SK-N-SH treated with all-trans-retinoic acid at 6 μM for 48 hours (cell line): ENCODE results near the gene SERPINA3.

ENCODE experiments used
- ATAC-seq: fragments of 200-7000 bp; cut with Tn5 transposase; 3 replicates; pipeline ENCODE4 v1.9.1; 2020; ENCODE audit warnings: mild to moderate bottlenecking, moderate library complexity
- ARNTL ChIP-seq: fragments of 450-650 bp; formaldehyde crosslinking; IDR thresholded peaks from 2 replicates; pipeline ENCODE4 v1.5.0; 2020; ENCODE audit warnings: low read depth, mild to moderate bottlenecking, moderate library complexity, borderline replicate concordance
- BACH2 ChIP-seq: fragments of 250-450 bp; sonication (Bioruptor Pico); IDR thresholded peaks from 2 replicates; pipeline ENCODE4 v1.9.0; 2021; ENCODE audit warnings: mild to moderate bottlenecking, borderline replicate concordance
- CSDC2 ChIP-seq: fragments of 250-450 bp; sonication (Bioruptor Pico); IDR thresholded peaks from 2 replicates; pipeline ENCODE4 v1.5.0; 2020; ENCODE audit warnings: mild to moderate bottlenecking, moderate library complexity
- ESRRG ChIP-seq: fragments of 250-450 bp; sonication (Bioruptor Pico); IDR thresholded peaks from 2 replicates; pipeline ENCODE4 v1.6.1; 2021; ENCODE audit warnings: mild to moderate bottlenecking
- GLIS3 ChIP-seq: fragments of 250-450 bp; sonication (Bioruptor Pico); IDR thresholded peaks from 2 replicates; pipeline ENCODE4 v1.5.0; 2020; ENCODE audit warnings: mild to moderate bottlenecking, moderate library complexity
- OSR1 ChIP-seq: fragments of 250-450 bp; sonication (Bioruptor Pico); IDR thresholded peaks from 2 replicates; pipeline ENCODE4 v1.8.0; 2022; ENCODE audit warnings: moderate library complexity, mild to moderate bottlenecking, inconsistent platforms
- RARB ChIP-seq: fragments of 250-450 bp; sonication (Bioruptor Pico); IDR thresholded peaks from 2 replicates; pipeline ENCODE4 v1.8.0; 2021; ENCODE audit warnings: mild to moderate bottlenecking, moderate library complexity
- SNAI2 ChIP-seq: fragments of 250-450 bp; sonication (Bioruptor Pico); IDR thresholded peaks from 2 replicates; pipeline ENCODE4 v1.5.0; 2020; ENCODE audit warnings: mild to moderate bottlenecking, moderate library complexity
- TCF4 ChIP-seq: fragments of 250-450 bp; sonication (Bioruptor Pico); IDR thresholded peaks from 2 replicates; pipeline ENCODE4 v1.8.0; 2021; ENCODE audit warnings: mild to moderate bottlenecking, moderate library complexity, borderline replicate concordance
- TOX ChIP-seq: fragments of 250-450 bp; sonication (Bioruptor Pico); IDR thresholded peaks from 2 replicates; pipeline ENCODE4 v1.8.0; 2021; ENCODE audit warnings: mild to moderate bottlenecking, moderate library complexity, borderline replicate concordance
- ZFP3 ChIP-seq: fragments of 250-450 bp; sonication (Bioruptor Pico); IDR thresholded peaks from 2 replicates; pipeline ENCODE4 v1.5.0; 2020; ENCODE audit warnings: mild to moderate bottlenecking, moderate library complexity
- ZFP30 ChIP-seq: fragments of 450-650 bp; formaldehyde crosslinking; IDR thresholded peaks from 2 replicates; pipeline ENCODE4 v1.5.0; 2022; ENCODE audit warnings: mild to moderate bottlenecking, moderate library complexity
- ZNF565 ChIP-seq: fragments of 450-650 bp; formaldehyde crosslinking; conservative IDR thresholded peaks from 2 replicates; pipeline ENCODE4 v1.5.0; 2020; ENCODE audit warnings: low read depth, mild to moderate bottlenecking, moderate library complexity
- ZNF70 ChIP-seq: fragments of 450-650 bp; formaldehyde crosslinking; IDR thresholded peaks from 2 replicates; pipeline ENCODE4 v1.5.0; 2020; ENCODE audit warnings: mild to moderate bottlenecking, moderate library complexity
- ZNF8 ChIP-seq: fragments of 450-650 bp; formaldehyde crosslinking; IDR thresholded peaks from 2 replicates; pipeline ENCODE4 v1.5.0; 2020; ENCODE audit warnings: mild to moderate bottlenecking, moderate library complexity
- TF ChIP-seq, protein P1 (sequence below): fragments of 250-450 bp; sonication (Bioruptor Pico); IDR thresholded peaks from 2 replicates; pipeline ENCODE4 v1.5.1; 2020; ENCODE audit warnings: low read depth, mild to moderate bottlenecking, moderate library complexity
- TF ChIP-seq, protein P2 (sequence below): fragments of 250-450 bp; sonication (Bioruptor Pico); IDR thresholded peaks from 2 replicates; pipeline ENCODE4 v1.8.0; 2021; ENCODE audit warnings: low read depth, mild to moderate bottlenecking, moderate library complexity, borderline replicate concordance
- TF ChIP-seq, protein P3 (sequence below): fragments of 250-450 bp; sonication (Bioruptor Pico); IDR thresholded peaks from 2 replicates; pipeline ENCODE4 v1.8.0; 2020; ENCODE audit warnings: mild to moderate bottlenecking, moderate library complexity, borderline replicate concordance
- TF ChIP-seq, protein P4 (sequence below): fragments of 250-450 bp; sonication (Bioruptor Pico); IDR thresholded peaks from 2 replicates; pipeline ENCODE4 v1.5.0; 2020; ENCODE audit warnings: mild to moderate bottlenecking, moderate library complexity
- TF ChIP-seq, protein P5 (sequence below): fragments of 250-450 bp; sonication (Bioruptor Pico); IDR thresholded peaks from 2 replicates; pipeline ENCODE4 v1.5.1; 2021; ENCODE audit warnings: mild to moderate bottlenecking, moderate library complexity

SERPINA3 gene

DNA sequence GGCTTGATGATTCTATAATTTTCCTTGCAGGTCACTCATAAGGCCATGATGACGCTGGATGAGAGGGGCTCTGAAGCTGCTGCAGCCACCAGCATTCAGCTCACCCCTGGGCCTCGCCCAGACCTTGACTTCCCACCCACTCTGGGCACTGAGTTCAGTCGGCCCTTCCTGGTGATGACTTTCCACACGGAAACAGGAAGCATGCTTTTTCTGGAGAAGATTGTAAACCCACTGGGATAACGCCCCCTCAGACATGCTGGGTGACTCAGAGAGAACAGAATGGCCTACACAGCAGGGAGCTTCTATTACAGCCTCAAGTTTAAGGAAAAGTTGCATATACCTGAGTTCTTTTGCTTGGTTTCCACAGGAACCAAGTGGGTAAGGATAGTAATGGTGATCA, 34.3 kb downstream of the SERPINA3 start (continued):
- TF ChIP-seq ZNF565 (no peak), CSDC2 (no peak), ZNF8 (CRISPR knock-in tag) (no peak), TCF4 (CRISPR knock-in tag) (no peak)

DNA sequence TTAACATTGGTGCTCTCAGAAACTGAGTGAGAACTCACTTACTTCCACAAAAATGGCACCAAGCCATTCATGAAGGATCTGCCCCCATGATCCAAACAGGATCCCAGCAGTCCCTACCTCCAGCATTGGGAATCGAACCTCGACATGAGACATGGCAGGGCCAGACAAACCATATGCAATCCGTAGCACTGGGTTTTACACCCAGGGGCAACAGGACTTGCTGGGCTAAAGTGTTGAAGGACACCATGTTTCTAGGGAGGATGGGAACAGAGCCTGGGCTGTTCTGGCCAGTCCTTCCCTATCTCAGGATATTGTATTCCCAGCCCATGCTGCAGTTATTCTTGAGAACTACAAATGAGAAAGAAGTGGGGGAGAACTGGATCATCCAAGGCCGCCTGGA, 36.6 kb downstream of the SERPINA3 start:
- no peak for ATAC-seq

DNA sequence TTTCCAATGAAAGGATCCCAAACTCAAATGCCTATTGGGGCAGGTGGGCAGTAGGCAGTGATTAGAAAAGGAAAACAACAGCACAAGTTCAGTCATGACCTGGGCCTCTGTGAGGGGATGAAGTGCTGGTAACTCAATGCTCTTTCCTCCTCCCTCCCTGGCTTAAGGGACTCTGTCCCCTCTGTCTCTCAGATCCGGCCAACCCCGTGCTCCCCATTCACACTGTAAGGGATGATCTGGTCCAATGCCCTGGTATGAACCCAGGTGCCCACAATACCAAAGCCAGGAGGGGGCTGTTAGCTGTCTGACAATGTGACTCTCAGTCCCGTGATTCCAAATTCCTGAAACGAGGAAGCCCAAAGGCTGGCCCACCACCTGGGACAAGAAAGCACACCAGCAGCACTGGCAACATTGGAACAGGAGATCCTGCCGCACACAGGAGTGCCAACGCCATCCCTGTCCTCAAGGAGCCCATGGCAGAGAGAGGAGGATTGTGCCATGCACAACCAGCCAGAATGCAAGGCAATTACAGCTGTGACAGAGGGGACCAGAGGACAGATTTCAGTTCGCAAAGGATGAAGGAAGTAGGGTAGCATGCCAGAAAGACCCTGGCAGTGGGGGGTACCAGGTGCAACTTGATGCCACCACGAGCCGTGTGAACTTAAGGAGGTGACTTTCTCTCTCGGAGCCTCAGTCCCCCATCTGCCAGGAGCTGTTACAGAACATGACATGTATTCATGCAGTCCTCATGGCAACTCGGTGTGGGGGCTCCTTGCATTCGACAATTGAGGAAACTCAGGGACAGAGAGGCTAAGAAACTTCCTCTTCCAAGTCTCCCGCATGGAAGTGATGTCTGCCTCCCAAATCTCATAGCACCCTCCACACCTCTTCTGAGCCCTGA, 37.6 kb downstream of the SERPINA3 start:
- TF ChIP-seq RARB (CRISPR knock-in tag) (no peak), ZNF565 (no peak), ZFP3 (no peak), OSR1 (CRISPR knock-in tag) (no peak), GLIS3 (no peak), ESRRG (no peak), TCF4 (CRISPR knock-in tag) (no peak)
- TF ChIP-seq, protein P1, sequence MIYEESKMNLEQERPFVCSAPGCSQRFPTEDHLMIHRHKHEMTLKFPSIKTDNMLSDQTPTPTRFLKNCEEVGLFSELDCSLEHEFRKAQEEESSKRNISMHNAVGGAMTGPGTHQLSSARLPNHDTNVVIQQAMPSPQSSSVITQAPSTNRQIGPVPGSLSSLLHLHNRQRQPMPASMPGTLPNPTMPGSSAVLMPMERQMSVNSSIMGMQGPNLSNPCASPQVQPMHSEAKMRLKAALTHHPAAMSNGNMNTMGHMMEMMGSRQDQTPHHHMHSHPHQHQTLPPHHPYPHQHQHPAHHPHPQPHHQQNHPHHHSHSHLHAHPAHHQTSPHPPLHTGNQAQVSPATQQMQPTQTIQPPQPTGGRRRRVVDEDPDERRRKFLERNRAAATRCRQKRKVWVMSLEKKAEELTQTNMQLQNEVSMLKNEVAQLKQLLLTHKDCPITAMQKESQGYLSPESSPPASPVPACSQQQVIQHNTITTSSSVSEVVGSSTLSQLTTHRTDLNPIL (CRISPR knock-in tag), result no peak
- TF ChIP-seq, protein P2, sequence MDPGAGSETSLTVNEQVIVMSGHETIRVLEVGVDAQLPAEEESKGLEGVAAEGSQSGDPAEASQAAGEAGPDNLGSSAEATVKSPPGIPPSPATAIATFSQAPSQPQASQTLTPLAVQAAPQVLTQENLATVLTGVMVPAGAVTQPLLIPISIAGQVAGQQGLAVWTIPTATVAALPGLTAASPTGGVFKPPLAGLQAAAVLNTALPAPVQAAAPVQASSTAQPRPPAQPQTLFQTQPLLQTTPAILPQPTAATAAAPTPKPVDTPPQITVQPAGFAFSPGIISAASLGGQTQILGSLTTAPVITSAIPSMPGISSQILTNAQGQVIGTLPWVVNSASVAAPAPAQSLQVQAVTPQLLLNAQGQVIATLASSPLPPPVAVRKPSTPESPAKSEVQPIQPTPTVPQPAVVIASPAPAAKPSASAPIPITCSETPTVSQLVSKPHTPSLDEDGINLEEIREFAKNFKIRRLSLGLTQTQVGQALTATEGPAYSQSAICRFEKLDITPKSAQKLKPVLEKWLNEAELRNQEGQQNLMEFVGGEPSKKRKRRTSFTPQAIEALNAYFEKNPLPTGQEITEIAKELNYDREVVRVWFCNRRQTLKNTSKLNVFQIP, result no peak
- ATAC-seq, result no peak

More for the DNA sequence above, 36.6 kb downstream of the SERPINA3 start:
- TF ChIP-seq, protein P1 (CRISPR knock-in tag), result no peak
- TF ChIP-seq ZFP30 (CRISPR knock-in tag) (no peak), TOX (no peak)

DNA sequence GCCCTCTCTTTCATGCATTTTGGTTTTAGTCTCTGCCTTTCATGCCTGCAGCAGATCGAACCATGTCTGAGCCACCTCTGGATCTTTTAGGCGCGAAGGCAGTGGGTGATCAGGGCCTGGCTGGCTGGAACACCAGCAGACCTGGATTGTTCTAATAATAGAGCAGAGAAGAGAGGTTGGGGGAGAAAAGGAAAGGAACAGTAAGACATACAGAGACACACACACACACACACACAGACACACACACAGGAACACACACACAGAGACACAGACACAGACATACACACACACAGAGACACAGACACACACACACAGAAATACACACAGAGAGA, 38.2 kb downstream of the SERPINA3 start:
- TF ChIP-seq ZNF8 (CRISPR knock-in tag) (no peak), RARB (CRISPR knock-in tag) (no peak)
- ATAC-seq, result no peak

DNA sequence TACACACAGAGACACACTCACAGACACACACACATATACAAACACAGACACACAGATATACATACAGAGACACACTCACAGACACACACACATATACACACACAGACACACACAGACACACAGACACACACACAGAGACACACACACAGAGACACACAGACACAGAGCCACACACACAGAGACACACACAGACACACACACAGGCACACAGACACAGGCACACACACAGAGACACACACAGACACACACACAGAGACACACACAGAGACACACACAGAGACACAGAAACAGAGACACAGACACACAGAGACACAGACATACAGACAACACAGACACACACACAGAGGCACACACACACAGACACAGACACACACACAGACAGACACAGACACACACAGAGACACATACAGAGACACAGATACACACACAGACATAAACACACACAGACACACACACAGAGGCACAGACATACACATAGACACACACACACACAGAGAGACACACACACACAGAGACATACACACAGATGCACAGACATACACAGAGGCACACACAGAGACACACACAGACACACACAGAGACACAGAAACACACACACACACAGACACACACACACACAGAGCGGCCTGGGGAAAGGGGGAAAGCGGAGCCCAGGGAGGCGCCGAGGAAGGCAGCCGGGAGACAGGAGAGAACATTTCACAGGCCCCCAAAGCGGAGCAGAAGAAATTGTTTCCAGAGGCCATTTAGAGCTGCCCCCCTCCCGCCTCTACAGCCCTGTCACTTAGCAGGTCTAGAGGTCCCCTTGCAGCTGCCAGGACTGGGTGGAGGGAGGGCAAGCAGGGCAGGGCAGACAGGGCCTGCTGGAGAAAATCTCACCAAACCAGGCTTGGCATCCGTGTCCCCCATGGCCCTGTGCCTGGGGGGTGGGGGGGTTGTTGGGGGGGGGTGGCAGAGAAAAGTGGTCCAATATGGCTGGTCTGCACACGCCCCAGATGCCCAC, 38.9 kb downstream of the SERPINA3 start:
- no peak for TF ChIP-seq ESRRG
- no peak; the same call in 2 of the 3 replicates for ATAC-seq

DNA sequence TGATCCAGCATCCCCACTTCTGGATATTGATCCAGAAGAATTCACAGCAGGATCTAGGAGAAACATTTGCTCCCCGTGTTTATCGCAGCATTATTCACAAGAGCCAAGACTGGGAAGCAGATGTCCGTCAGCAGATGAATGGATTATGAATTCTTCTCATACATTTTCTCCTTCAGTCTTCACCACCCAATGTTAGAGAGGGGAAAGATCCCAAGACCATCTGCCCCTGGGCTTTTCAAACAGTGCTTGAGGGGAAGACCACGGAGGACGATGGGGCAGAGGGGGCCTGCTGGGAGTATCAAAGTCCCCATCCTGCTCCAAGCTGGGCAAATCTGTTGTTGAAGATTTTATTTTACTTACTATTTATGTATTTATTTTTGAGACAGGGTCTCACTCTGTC, 41.1 kb downstream of the SERPINA3 start:
- TF ChIP-seq, protein P3, sequence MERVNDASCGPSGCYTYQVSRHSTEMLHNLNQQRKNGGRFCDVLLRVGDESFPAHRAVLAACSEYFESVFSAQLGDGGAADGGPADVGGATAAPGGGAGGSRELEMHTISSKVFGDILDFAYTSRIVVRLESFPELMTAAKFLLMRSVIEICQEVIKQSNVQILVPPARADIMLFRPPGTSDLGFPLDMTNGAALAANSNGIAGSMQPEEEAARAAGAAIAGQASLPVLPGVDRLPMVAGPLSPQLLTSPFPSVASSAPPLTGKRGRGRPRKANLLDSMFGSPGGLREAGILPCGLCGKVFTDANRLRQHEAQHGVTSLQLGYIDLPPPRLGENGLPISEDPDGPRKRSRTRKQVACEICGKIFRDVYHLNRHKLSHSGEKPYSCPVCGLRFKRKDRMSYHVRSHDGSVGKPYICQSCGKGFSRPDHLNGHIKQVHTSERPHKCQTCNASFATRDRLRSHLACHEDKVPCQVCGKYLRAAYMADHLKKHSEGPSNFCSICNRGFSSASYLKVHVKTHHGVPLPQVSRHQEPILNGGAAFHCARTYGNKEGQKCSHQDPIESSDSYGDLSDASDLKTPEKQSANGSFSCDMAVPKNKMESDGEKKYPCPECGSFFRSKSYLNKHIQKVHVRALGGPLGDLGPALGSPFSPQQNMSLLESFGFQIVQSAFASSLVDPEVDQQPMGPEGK (CRISPR knock-in tag), result no peak
- no peak for TF ChIP-seq GLIS3
- TF ChIP-seq ZNF70, result no peak
- TF ChIP-seq, protein P4, sequence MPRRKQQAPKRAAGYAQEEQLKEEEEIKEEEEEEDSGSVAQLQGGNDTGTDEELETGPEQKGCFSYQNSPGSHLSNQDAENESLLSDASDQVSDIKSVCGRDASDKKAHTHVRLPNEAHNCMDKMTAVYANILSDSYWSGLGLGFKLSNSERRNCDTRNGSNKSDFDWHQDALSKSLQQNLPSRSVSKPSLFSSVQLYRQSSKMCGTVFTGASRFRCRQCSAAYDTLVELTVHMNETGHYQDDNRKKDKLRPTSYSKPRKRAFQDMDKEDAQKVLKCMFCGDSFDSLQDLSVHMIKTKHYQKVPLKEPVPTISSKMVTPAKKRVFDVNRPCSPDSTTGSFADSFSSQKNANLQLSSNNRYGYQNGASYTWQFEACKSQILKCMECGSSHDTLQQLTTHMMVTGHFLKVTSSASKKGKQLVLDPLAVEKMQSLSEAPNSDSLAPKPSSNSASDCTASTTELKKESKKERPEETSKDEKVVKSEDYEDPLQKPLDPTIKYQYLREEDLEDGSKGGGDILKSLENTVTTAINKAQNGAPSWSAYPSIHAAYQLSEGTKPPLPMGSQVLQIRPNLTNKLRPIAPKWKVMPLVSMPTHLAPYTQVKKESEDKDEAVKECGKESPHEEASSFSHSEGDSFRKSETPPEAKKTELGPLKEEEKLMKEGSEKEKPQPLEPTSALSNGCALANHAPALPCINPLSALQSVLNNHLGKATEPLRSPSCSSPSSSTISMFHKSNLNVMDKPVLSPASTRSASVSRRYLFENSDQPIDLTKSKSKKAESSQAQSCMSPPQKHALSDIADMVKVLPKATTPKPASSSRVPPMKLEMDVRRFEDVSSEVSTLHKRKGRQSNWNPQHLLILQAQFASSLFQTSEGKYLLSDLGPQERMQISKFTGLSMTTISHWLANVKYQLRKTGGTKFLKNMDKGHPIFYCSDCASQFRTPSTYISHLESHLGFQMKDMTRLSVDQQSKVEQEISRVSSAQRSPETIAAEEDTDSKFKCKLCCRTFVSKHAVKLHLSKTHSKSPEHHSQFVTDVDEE (CRISPR knock-in tag), result no peak
- TF ChIP-seq, protein P5, sequence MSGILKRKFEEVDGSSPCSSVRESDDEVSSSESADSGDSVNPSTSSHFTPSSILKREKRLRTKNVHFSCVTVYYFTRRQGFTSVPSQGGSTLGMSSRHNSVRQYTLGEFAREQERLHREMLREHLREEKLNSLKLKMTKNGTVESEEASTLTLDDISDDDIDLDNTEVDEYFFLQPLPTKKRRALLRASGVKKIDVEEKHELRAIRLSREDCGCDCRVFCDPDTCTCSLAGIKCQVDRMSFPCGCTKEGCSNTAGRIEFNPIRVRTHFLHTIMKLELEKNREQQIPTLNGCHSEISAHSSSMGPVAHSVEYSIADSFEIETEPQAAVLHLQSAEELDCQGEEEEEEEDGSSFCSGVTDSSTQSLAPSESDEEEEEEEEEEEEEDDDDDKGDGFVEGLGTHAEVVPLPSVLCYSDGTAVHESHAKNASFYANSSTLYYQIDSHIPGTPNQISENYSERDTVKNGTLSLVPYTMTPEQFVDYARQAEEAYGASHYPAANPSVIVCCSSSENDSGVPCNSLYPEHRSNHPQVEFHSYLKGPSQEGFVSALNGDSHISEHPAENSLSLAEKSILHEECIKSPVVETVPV, result no peak
- TF ChIP-seq ZNF8 (CRISPR knock-in tag), result no peak
- no peak for TF ChIP-seq TOX
- no peak for TF ChIP-seq TCF4 (CRISPR knock-in tag)
- TF ChIP-seq ARNTL (CRISPR knock-in tag), result no peak
- no peak for TF ChIP-seq BACH2 (CRISPR knock-in tag)
- no peak for TF ChIP-seq ZFP3
- TF ChIP-seq ZNF565, result no peak
- no peak for TF ChIP-seq RARB (CRISPR knock-in tag)
- no peak for TF ChIP-seq SNAI2
- no peak for TF ChIP-seq ESRRG
- ATAC-seq, result no peak
